Prostate gland (tissue), 2 donors: Measurements from ENCODE around the gene RAB3IL1.

Source experiments
- POLR2A ChIP-seq: fragments of 450-650 bp; IDR thresholded peaks from one replicate; pipeline ENCODE4 v1.6.1; 2016; ENCODE audit warnings: antibody characterized with exemption, mild to moderate bottlenecking
- POLR2AphosphoS5 ChIP-seq: sonication (generic); formaldehyde crosslinking; IDR thresholded peaks from one replicate; pipeline ENCODE4 v1.6.1; 2017; ENCODE audit warnings: antibody characterized with exemption
- TF ChIP-seq, protein P1 (sequence below), 4 experiments: fragments of 200-600 bp in 2 of 4; fragments of 450-650 bp in 2 of 4; sonication (generic) in 2 of 4; IDR thresholded peaks; 1 replicate in 3 of 4; 2 replicates in 1 of 4; pipeline ENCODE4 v1.5.1; 2016 to 2019; ENCODE audit warnings: antibody characterized with exemption in 4 of 4, mild to moderate bottlenecking in 2 of 4, moderate library complexity in 2 of 4

- no peak for TF ChIP-seq POLR2AphosphoS5
- TF ChIP-seq, protein P1, sequence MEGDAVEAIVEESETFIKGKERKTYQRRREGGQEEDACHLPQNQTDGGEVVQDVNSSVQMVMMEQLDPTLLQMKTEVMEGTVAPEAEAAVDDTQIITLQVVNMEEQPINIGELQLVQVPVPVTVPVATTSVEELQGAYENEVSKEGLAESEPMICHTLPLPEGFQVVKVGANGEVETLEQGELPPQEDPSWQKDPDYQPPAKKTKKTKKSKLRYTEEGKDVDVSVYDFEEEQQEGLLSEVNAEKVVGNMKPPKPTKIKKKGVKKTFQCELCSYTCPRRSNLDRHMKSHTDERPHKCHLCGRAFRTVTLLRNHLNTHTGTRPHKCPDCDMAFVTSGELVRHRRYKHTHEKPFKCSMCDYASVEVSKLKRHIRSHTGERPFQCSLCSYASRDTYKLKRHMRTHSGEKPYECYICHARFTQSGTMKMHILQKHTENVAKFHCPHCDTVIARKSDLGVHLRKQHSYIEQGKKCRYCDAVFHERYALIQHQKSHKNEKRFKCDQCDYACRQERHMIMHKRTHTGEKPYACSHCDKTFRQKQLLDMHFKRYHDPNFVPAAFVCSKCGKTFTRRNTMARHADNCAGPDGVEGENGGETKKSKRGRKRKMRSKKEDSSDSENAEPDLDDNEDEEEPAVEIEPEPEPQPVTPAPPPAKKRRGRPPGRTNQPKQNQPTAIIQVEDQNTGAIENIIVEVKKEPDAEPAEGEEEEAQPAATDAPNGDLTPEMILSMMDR (IDR thresholded peaks at IDR 0.05), result no peak
- no peak for TF ChIP-seq POLR2A
These were observed 49.4 kb upstream of the RAB3IL1 start for GRCh38 chr11:61966734-61967115.
